GM19372 (cell line): ENCODE data around the gene TBC1D10A.

Source experiments
- ATAC-seq: cut with Tn5 transposase; IDR thresholded peaks from one replicate; pipeline ENCODE4 v1.9.1; 2021; ENCODE audit warnings: mild to moderate bottlenecking, low read depth, moderate library complexity; ENCODE audit not compliant: unreplicated experiment

The TBC1D10A gene

GRCh38 chr22:30270832-30271231 is 55.9 kb downstream of the TBC1D10A start:
- ATAC-seq = no peak

- no peak for ATAC-seq
These were observed 58.4 kb downstream of the TBC1D10A start for GRCh38 chr22:30268331-30268730.

GRCh38 chr22:30267382-30268302 is 59.1 kb downstream of the TBC1D10A start:
- ATAC-seq = no peak

- no peak for ATAC-seq
These were observed 60.0 kb downstream of the TBC1D10A start, which contains the start of gene OSM for GRCh38 chr22:30266445-30267381. Gene OSM (minus strand): TSS chr22:30266851. CDS start chr22:30266799, 52 bp downstream.

- peak; percentile 62 for ATAC-seq
These were observed 60.8 kb downstream of the TBC1D10A start for GRCh38 chr22:30265823-30266444.

DNA sequence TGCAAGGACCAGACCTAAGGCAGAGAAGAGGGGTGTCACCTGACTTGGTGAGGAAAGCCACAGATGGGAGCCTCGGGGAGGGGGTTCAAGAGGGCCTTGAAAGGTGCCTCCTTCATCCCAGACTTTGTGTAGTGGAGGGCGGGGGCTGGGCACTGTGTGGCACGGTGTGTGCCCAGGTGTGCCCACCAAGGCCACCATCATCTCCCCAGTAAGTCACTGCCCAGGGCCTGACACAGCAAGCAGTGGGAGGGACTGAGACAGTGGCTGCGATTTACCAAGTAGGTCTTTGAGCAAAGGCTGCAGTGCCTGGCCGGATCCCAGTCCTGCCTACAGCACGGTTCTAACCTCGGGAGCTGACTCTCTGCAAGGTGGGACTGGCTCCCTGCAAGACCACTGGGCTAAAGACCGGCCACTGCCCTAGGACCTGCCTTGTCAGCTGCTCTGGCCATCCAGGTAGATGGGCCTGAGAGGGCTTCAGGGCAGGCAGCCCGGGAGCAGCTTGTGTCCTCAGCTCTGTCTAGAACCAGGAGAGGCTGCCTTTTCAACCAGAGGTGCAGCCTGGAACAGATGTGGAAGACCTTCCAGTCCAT is 61.5 kb downstream of the TBC1D10A start:
- ATAC-seq = no peak

GRCh38 chr22:30263883-30264282 is 62.9 kb downstream of the TBC1D10A start:
- ATAC-seq = no peak

DNA sequence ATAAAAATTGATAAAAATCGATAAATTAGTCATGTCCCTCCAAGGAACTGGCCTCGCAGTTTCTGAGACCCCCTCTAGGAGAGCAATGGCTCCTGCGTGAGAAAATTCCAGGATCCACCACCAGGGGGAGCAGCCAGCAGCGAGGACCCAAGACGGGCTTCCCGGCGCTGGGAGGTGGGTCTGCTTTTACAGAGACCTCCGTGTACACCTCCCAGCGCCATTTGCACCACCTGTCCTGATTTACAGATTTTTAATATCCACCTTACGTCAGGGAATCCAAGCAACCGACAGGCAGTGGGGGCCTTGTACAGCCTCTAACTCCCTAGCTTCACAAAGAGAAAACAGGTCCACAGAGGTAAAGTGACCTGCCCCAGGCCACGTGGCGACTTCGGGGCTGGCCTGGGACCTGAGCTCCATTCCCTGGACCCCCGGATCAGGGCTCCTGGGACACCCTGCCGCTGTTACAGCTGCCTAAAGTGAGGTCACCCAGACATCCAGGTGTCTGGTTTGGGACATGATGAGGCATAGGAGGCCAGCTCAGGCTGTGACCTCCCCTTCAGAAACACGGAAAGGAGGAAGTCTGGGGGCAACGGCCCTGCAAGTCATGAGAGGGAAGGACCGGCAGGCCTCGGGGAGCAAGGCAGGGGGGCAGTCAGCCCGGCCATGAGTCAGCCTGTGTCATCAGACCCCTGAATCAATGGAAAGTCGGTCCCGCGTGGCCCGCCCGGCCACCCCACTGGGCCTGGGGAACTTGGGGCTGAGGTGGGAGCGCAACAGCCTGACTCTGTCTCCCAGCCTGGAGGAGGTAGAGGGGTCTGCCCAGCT is 63.6 kb downstream of the TBC1D10A start:
- ATAC-seq = no peak

DNA sequence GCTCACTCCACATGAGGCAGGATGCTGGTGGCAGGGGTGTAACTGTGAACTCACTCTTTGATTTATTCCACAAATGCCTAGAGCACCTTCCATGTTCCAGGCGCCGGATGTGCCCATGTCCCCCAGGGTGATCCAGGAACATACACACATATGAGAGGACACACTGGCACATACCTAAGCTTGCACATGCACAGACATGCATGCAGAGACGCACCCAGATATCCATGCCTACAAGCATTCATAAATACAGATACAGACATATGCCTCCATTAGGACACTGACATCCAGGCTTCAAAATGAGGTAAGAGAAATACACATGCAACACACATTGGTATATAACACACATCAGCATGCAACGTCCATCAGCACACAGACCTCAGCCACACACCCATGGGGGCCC is 64.6 kb downstream of the TBC1D10A start:
- no peak for ATAC-seq

DNA sequence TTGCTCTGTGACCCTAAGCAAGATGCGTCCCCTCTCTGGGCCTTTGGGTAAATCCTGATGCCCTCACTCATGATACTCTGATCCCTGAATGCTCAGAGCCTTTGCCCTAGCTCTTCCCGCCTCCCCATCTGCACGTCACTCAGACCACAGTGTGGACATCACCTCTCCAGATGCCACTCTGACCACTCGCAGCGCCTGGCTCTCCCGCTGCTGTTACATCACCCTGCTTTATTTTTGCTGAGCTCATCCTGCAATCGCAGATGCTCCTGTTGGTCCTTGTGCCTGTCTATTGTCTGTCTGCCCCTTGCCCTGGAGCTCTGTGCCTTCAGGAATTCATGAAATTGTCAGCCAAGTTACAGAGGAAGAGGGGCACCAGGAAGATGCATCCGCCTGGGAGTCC is 65.6 kb downstream of the TBC1D10A start:
- ATAC-seq = no peak

GRCh38 chr22:30260682-30261081 is 66.1 kb downstream of the TBC1D10A start:
- no peak for ATAC-seq

- ATAC-seq = no peak
These were observed 66.5 kb downstream of the TBC1D10A start for GRCh38 chr22:30260276-30260675.

DNA sequence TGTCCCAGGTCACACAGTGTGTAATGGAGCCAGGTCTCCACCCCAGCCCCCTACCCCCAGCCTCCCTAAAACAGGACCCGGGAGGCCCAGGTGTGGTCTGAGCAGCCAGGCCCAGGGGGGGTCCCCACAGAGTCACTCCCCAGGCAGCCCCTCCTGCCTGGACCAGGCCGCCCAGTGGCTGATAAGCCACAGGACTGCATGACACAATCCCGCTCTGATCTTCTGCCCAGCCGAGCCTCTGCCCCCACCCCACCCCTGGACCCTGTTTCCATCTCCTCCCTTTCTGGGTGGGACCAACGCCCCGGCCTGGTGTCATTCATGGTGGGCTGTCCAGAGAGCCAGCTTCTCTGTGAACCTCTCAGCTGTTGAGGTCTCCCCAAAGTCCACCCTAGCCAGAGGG is 72.4 kb downstream of the TBC1D10A start:
- no peak for ATAC-seq

DNA sequence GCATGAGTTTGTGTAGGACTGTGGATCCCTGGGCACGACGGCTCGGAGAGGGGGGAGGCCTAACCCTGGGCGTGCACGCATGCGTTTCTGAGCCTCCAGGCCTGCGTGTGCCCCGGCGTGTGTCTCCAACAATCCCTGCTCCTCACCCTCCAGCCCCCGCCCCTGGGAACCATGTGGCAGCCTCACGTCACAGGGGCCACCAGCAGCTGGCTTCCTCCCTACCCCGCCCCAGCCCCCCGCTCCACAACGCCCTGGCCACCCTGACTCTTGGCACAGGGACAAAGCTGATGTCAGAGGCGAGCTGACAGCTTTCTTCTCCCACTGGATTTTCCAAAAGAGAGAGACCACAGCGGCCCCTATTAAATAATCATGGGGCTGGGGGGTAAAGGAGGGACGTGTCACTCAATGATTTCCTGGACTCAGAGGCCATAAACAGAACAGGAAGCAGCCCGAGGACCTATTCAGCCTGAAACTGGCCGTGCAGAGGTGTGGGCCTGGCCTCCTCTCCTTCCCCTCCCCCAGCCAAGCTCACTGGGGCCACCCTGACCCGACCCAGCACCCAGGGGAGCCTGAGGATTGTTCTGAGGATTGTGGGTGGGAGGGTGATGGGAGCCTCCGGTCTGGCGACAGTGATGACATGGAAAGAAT is 73.4 kb downstream of the TBC1D10A start:
- no peak for ATAC-seq

DNA sequence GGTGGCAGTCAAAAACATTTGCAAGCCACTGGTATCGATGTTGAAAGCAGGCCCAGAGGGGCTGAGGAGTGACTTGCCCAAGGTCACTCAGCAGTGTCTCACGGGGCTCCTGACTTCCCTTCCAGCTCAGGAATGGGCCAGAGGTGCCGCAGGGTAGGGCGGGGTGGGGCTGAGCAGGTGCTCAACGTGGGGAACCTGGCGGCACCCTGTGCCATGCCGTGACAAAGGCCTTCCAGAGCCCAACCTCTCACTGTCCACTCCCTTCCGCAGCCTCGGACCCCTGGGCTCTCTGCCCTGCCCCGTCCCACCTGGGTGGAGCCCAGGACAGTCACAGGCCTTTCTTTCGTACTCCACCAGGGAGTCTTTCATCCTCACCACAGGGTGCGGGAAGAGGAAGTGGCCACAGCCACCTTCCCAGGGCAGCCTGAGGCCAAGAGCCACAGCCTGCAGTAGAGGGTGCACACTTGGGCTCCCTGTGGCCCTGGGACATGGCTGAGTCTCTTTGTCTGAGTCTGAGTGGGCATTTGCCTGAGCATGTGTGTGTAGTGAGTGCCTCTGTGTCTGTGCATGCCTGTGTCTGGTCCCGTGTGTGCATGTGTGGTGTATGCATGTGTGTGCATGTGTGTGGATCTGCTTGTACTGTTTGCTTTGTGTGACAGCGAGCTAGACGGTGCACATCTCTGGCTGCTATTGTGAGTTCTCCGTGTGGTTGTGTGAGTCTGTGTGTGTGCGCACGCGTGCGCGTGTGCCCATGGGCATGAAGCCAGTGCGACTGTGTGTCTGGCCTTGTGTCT is 74.1 kb downstream of the TBC1D10A start:
- ATAC-seq = no peak

DNA sequence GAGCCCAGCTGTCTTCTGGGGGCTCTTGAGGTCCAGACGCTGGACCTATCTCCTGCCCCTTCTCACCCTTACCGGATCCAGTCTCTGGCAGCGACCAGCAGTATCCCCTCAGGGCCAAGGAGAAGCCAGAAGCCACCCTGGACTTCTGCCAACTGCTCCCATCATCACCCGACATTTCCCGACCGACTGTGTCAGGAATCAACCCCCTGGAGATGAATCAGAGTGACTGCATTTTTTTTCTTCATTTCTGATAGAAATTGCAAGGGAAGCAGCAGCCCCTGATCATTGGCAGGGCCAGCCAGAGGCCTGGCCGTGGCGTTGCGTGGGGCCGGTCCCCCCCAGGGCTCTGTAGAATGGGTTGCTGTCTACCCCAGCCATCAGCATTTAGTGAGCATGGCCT is 75.0 kb downstream of the TBC1D10A start:
- no peak for ATAC-seq

- ATAC-seq = no peak
These were observed 76.0 kb downstream of the TBC1D10A start for GRCh38 chr22:30250661-30251267.

DNA sequence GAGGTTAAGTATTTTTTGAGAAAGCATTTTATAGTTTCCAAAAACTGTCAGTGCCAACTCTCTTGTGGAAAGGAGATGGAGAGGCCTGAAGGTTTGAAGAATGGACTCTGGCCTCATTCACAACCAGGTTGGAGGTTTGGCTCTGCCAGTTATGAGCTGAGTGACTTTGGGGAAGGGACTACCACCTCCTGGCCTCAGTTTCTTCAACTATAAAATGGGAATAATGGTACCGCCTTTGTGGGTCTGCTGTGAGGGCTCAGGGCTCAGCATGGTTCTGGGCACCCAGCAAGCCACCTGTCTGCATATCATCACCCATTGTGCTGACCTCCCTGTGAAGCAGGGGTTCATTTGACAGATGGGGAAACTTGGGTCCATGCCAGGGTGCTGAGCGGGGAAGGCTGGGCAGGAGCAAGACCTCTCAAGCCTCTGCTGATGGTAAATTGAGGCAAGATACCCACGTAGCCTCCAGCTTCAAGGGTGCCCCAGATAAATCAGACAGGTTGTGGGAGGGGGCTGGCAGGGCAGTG is 76.6 kb downstream of the TBC1D10A start:
- ATAC-seq = no peak
